A549 (cell line): Measurements from ENCODE around the gene KCNJ6. TPM values are rescaled to one million over a fixed set of nuclear protein-coding genes. Genes with fewer than 3 reads are reported as not detected.

ENCODE experiments used
- ATAC-seq, 2 experiments: fragments of 200-7000 bp in 1 of 2; fragments of >200 bp in 1 of 2; cut with Nextera tagmentation in 1 of 2; cut with Tn5 transposase in 1 of 2; 3 replicates each; pipeline versions ENCODE4 v1.8.0 to v1.9.1; 2018 to 2020; ENCODE audit warnings: mild to moderate bottlenecking in 1 of 2, moderate library complexity in 1 of 2
- CTCF ChIA-PET: fragments of 300-600 bp; sonication (Branson Sonifier 250); formaldehyde crosslinking; extraction: SDS; loops from one replicate; lab custom pipeline; 2021; ENCODE audit warnings: antibody characterized with exemption, inconsistent platforms; lab: Yijun Ruan, JAX
- POLR2A ChIA-PET: fragments of 350-600 bp; formaldehyde crosslinking; extraction: SDS; loops from one replicate; lab custom pipeline; 2021; ENCODE audit warnings: antibody characterized with exemption, inconsistent platforms; lab: Yijun Ruan, JAX
- DNase-seq, 2 experiments: peaks; one replicate each; pipeline versions ENCODE4 v3.0.0 to v3.0.0-alpha.2; 2011 to 2016; ENCODE audit warnings: low read depth in 1 of 2, low spot score in 1 of 2
- FAIRE-seq: peaks from 2 replicates; lab custom pipeline; 2011; peaks lifted over from hg19 to GRCh38; lab: Jason Lieb, UNC
- H3K27ac ChIP-seq, 2 experiments: fragments of >200 bp; sonication (Bioruptor Twin); formaldehyde crosslinking; 3 replicates each; pipeline ENCODE4 v1.5.1; 2016 to 2017
- H3K4me1 ChIP-seq: fragments of >200 bp; sonication (Bioruptor Twin); formaldehyde crosslinking; 3 replicates; pipeline ENCODE4 v1.6.1; 2016
- H3K4me2 ChIP-seq: fragments of >200 bp; sonication (Bioruptor Twin); formaldehyde crosslinking; 3 replicates; pipeline ENCODE4 v1.6.1; 2016
- H3K4me3 ChIP-seq: fragments of >200 bp; sonication (Bioruptor Twin); formaldehyde crosslinking; 3 replicates; pipeline ENCODE4 v1.5.1; 2016
- H3K9me3 ChIP-seq: fragments of >200 bp; sonication (Bioruptor Twin); formaldehyde crosslinking; 3 replicates; pipeline ENCODE4 v1.6.1; 2016
- CBX8 ChIP-seq: fragments of 200-600 bp; sonication (generic); IDR thresholded peaks from 2 replicates; pipeline ENCODE4 v1.6.1; 2016
- EHMT2 ChIP-seq: fragments of 200-600 bp; sonication (generic); IDR thresholded peaks from 2 replicates; pipeline ENCODE4 v1.6.1; 2016; ENCODE audit warnings: antibody characterized with exemption, low read depth, mild to moderate bottlenecking, moderate library complexity
- FOSL2 ChIP-seq, 2 experiments: fragments of 450-650 bp in 1 of 2; fragments of >200 bp in 1 of 2; sonication (Bioruptor Twin) in 1 of 2; formaldehyde crosslinking; IDR thresholded peaks; 2 replicates each; pipeline versions ENCODE4 v1.5.0 to v1.6.1; 2016 to 2020; ENCODE audit warnings: mild to moderate bottlenecking in 1 of 2, moderate library complexity in 1 of 2
- GATA3 ChIP-seq: IDR thresholded peaks from 2 replicates; pipeline ENCODE4 v1.6.1; 2012; ENCODE audit warnings: borderline replicate concordance
- HDAC2 ChIP-seq: fragments of 200-600 bp; sonication (generic); IDR thresholded peaks from 2 replicates; pipeline ENCODE4 v1.6.1; 2016
- HOXA7 ChIP-seq: fragments of 250-450 bp; sonication (Bioruptor Pico); IDR thresholded peaks from 2 replicates; pipeline ENCODE4 v1.5.0; 2020; ENCODE audit warnings: mild to moderate bottlenecking, moderate library complexity
- HOXB13 ChIP-seq: fragments of 250-450 bp; sonication (Bioruptor Pico); IDR thresholded peaks from 2 replicates; pipeline ENCODE4 v1.5.0; 2020; ENCODE audit warnings: low read depth, mild to moderate bottlenecking, moderate library complexity
- JUN ChIP-seq, 2 experiments: fragments of >200 bp; sonication (Bioruptor Twin); formaldehyde crosslinking; IDR thresholded peaks; 2 replicates in 1 of 2; 3 replicates in 1 of 2; pipeline ENCODE4 v1.6.1; 2016 to 2017
- JUNB ChIP-seq: fragments of >200 bp; sonication (Bioruptor Twin); formaldehyde crosslinking; IDR thresholded peaks from 2 replicates; pipeline ENCODE4 v1.6.1; 2016
- KDM5A ChIP-seq: fragments of 200-600 bp; sonication (generic); IDR thresholded peaks from 2 replicates; pipeline ENCODE4 v1.6.1; 2016; ENCODE audit warnings: antibody characterized with exemption, mild to moderate bottlenecking
- MYC ChIP-seq: IDR thresholded peaks from 2 replicates; pipeline ENCODE4 v1.6.1; 2012; ENCODE audit warnings: mild to moderate bottlenecking, inconsistent platforms, low read length, improper control_type of control experiment, borderline replicate concordance
- NPAS2 ChIP-seq: fragments of 250-450 bp; sonication (Bioruptor Pico); IDR thresholded peaks from 2 replicates; pipeline ENCODE4 v1.8.0; 2022; ENCODE audit warnings: mild to moderate bottlenecking, moderate library complexity, borderline replicate concordance
- NR3C1 ChIP-seq: fragments of >200 bp; sonication (Bioruptor Twin); formaldehyde crosslinking; IDR thresholded peaks from 3 replicates; pipeline ENCODE4 v1.6.1; 2017
- PHF8 ChIP-seq: fragments of 200-600 bp; sonication (generic); IDR thresholded peaks from 2 replicates; pipeline ENCODE4 v1.6.1; 2016; ENCODE audit warnings: low read depth, mild to moderate bottlenecking, antibody characterized with exemption, moderate library complexity, borderline replicate concordance
- POLR2AphosphoS2 ChIP-seq: conservative IDR thresholded peaks from 2 replicates; pipeline ENCODE4 v1.6.1; 2012; ENCODE audit warnings: low read length, improper control_type of control experiment, inconsistent platforms
- RARB ChIP-seq: fragments of 250-450 bp; sonication (Bioruptor Pico); IDR thresholded peaks from 2 replicates; pipeline ENCODE4 v1.8.0; 2021; ENCODE audit warnings: mild to moderate bottlenecking, moderate library complexity
- RFX5 ChIP-seq: fragments of 450-650 bp; IDR thresholded peaks from 2 replicates; pipeline ENCODE4 v1.7.1; 2014; ENCODE audit warnings: antibody characterized with exemption, mild to moderate bottlenecking, moderate library complexity
- SMC3 ChIP-seq: fragments of >200 bp; sonication (Bioruptor Twin); formaldehyde crosslinking; IDR thresholded peaks from 3 replicates; pipeline ENCODE4 v1.6.1; 2018; ENCODE audit warnings: inconsistent platforms
- SREBF2 ChIP-seq: fragments of 450-650 bp; IDR thresholded peaks from 2 replicates; pipeline ENCODE4 v1.6.1; 2014; ENCODE audit warnings: mild to moderate bottlenecking, moderate library complexity
- ZC3H11A ChIP-seq: fragments of 450-650 bp; IDR thresholded peaks from 2 replicates; pipeline ENCODE4 v1.6.1; 2014; ENCODE audit warnings: antibody characterized with exemption, mild to moderate bottlenecking
- ZSCAN20 ChIP-seq: fragments of 250-450 bp; sonication (Bioruptor Pico); IDR thresholded peaks from 2 replicates; pipeline ENCODE4 v1.8.0; 2022; ENCODE audit warnings: mild to moderate bottlenecking, moderate library complexity
- WGBS: methylation state at CpG from one replicate; pipeline ENCODE4 v1.1.6; 2017; ENCODE audit errors: missing lambda C conversion rate; 5-methylcytosine and 5-hydroxymethylcytosine counted together
- polyA plus RNA-seq, 4 experiments: library from polyadenylated mRNA; depleted of rRNA in 3 of 4; stranded (reverse); fragments of >200 nt; fragmentation: RNase III in 1 of 4; extraction: RNeasy Plus Mini Kit Qiagen cat#74134 plus additional on column Dnase treatment in 1 of 4; gene quantifications; 2 replicates in 3 of 4; 3 replicates in 1 of 4; pipeline ENCODE4 v1.2.3, GENCODE V29; 2011 to 2017
- TF ChIP-seq, protein P1 (sequence below): fragments of >200 bp; sonication (Bioruptor Twin); formaldehyde crosslinking; IDR thresholded peaks from 3 replicates; pipeline ENCODE4 v1.6.1; 2016
- TF ChIP-seq, protein P2 (sequence below): fragments of 450-650 bp; IDR thresholded peaks from 2 replicates; pipeline ENCODE4 v1.6.1; 2014; ENCODE audit warnings: antibody characterized with exemption
- TF ChIP-seq, protein P3 (sequence below): IDR thresholded peaks from 2 replicates; pipeline ENCODE4 v1.6.1; 2012
- TF ChIP-seq, protein P4 (sequence below): fragments of >200 bp; sonication (Bioruptor Twin); formaldehyde crosslinking; IDR thresholded peaks from 3 replicates; pipeline ENCODE4 v1.5.1; 2016
- TF ChIP-seq, protein P5 (sequence below): fragments of 250-450 bp; sonication (Bioruptor Pico); IDR thresholded peaks from 2 replicates; pipeline ENCODE4 v1.5.0; 2020; ENCODE audit warnings: low read depth, mild to moderate bottlenecking, moderate library complexity

KCNJ6 gene
- polyA plus RNA-seq, 2 of the 4 experiments (the other 2 are of a cell fraction), result 0.68 to 1.4 TPM

DNA sequence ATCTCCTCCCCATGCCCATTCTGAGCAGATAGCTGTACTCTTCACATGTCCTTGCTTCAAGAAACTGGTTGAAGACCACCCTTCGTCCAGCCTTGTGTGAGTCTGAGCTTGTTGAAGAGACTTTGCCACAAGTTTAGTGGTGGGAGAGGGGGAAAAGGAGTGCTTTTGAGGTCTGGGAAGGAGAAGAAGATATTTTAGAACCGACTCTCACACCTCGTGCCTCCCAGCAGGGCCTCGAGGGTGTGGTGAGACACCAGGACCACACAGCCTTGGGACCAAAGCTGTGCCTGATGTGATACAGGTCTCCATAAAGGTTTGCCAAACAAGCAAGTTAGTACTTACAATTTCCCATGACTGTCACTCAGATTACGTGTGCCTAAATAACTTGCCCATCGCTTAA lies 347.8 kb downstream of the KCNJ6 start:
- no peak for FAIRE-seq
- POLR2A ChIA-PET, result no interaction called here
- no peak for DNase-seq
- TF ChIP-seq, protein P1, sequence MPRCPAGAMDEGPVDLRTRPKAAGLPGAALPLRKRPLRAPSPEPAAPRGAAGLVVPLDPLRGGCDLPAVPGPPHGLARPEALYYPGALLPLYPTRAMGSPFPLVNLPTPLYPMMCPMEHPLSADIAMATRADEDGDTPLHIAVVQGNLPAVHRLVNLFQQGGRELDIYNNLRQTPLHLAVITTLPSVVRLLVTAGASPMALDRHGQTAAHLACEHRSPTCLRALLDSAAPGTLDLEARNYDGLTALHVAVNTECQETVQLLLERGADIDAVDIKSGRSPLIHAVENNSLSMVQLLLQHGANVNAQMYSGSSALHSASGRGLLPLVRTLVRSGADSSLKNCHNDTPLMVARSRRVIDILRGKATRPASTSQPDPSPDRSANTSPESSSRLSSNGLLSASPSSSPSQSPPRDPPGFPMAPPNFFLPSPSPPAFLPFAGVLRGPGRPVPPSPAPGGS, result no peak
- TF ChIP-seq, protein P2, sequence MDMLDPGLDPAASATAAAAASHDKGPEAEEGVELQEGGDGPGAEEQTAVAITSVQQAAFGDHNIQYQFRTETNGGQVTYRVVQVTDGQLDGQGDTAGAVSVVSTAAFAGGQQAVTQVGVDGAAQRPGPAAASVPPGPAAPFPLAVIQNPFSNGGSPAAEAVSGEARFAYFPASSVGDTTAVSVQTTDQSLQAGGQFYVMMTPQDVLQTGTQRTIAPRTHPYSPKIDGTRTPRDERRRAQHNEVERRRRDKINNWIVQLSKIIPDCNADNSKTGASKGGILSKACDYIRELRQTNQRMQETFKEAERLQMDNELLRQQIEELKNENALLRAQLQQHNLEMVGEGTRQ, result no peak
- no peak for TF ChIP-seq NPAS2
- TF ChIP-seq GATA3, result no peak
- no peak for TF ChIP-seq SREBF2
- TF ChIP-seq NR3C1, result no peak
- no peak for TF ChIP-seq MYC
- TF ChIP-seq HDAC2, result no peak
- TF ChIP-seq RFX5, result no peak
- no peak for TF ChIP-seq SMC3
- no peak for TF ChIP-seq EHMT2
- TF ChIP-seq POLR2AphosphoS2, result no peak
- TF ChIP-seq, protein P3, sequence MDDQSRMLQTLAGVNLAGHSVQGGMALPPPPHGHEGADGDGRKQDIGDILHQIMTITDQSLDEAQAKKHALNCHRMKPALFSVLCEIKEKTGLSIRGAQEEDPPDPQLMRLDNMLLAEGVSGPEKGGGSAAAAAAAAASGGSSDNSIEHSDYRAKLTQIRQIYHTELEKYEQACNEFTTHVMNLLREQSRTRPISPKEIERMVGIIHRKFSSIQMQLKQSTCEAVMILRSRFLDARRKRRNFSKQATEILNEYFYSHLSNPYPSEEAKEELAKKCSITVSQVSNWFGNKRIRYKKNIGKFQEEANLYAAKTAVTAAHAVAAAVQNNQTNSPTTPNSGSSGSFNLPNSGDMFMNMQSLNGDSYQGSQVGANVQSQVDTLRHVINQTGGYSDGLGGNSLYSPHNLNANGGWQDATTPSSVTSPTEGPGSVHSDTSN, result no peak
- no peak for TF ChIP-seq FOSL2 (IDR thresholded peaks at IDR 0.05)
- TF ChIP-seq FOSL2 (CRISPR knock-in tag; IDR thresholded peaks at IDR 0.05), result no peak
- no peak for TF ChIP-seq ZSCAN20 (CRISPR knock-in tag)
- TF ChIP-seq HOXA7, result no peak
- no peak for TF ChIP-seq JUNB
- TF ChIP-seq RARB (CRISPR knock-in tag), result no peak
- TF ChIP-seq, all 56 proteins: peak for 0
- Histone ChIP-seq H3K9me3 (no peaks in the 10 kb centered on the region), H3K4me3 (no peak overlapping the region), H3K4me1 (peaks cover 17% of the 10 kb centered on the region), H3K27ac (no peak overlapping the region), H3K4me2 (no peak overlapping the region)
- CTCF ChIA-PET, result interaction anchor here (0.7 kb wide), 1 partner anchor 1732 kb away, joined by 3 read pairs; no protein-coding TSS in a partner anchor
- WGBS, result 77% methylated on average over 6 of the region's 6 CpGs
- ATAC-seq, result no peak

DNA sequence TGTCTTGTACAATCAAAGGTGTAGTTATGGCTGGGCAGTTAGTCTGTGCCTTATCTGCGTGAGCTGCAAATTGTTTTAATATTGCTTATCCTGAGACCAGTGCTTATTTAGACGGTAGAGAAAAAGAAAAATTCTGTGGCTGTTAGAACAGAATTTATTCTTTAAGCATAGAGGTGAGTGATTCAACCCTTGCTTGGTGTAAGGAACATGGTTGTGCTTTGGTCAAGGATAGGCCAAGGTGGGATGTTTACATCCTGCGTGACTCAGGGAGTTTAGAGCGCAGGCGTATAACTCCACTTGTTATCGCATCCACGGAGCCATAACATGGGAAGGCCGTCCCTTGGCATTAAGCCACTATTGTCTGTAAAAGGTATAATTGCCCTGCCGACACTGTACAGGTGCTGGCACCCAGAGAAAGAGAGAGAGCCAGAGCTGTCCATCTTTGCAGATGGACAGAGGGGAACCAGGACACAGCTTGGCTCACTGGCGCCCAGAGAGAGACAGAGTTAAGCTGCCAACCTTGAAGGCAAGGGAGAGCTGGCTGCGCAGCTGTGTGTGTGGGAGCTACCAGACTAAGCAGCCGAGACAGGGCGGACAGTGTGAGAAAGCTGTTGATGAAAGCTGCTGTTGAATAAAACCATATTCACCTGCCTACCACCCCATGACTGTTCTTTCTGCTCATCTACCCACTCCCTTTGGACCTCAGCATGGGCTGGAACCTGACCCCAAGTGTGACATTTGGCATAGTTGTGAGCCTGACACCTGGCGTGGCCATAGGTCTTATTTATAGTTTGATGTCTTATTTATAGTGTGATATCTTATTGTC lies 349.3 kb downstream of the KCNJ6 start:
- POLR2A ChIA-PET, result no interaction called here
- Histone ChIP-seq H3K4me2 (no peak overlapping the region), H3K4me1 (peaks cover 21% of the 10 kb centered on the region), H3K9me3 (no peaks in the 10 kb centered on the region), H3K27ac (peak overlapping the region in 1 of 2 experiments; percentile 36; a peak in 3 of 6 replicates), H3K4me3 (no peak overlapping the region)
- no peak for TF ChIP-seq HOXB13
- TF ChIP-seq, protein P4, sequence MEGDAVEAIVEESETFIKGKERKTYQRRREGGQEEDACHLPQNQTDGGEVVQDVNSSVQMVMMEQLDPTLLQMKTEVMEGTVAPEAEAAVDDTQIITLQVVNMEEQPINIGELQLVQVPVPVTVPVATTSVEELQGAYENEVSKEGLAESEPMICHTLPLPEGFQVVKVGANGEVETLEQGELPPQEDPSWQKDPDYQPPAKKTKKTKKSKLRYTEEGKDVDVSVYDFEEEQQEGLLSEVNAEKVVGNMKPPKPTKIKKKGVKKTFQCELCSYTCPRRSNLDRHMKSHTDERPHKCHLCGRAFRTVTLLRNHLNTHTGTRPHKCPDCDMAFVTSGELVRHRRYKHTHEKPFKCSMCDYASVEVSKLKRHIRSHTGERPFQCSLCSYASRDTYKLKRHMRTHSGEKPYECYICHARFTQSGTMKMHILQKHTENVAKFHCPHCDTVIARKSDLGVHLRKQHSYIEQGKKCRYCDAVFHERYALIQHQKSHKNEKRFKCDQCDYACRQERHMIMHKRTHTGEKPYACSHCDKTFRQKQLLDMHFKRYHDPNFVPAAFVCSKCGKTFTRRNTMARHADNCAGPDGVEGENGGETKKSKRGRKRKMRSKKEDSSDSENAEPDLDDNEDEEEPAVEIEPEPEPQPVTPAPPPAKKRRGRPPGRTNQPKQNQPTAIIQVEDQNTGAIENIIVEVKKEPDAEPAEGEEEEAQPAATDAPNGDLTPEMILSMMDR, result no peak
- TF ChIP-seq CBX8, result no peak
- TF ChIP-seq FOSL2 (IDR thresholded peaks at IDR 0.05), result no peak
- no peak for TF ChIP-seq FOSL2 (CRISPR knock-in tag; IDR thresholded peaks at IDR 0.05)
- no peak for TF ChIP-seq RARB (CRISPR knock-in tag)
- TF ChIP-seq, protein P5, sequence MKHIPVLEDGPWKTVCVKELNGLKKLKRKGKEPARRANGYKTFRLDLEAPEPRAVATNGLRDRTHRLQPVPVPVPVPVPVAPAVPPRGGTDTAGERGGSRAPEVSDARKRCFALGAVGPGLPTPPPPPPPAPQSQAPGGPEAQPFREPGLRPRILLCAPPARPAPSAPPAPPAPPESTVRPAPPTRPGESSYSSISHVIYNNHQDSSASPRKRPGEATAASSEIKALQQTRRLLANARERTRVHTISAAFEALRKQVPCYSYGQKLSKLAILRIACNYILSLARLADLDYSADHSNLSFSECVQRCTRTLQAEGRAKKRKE (CRISPR knock-in tag), result no peak
- no peak for TF ChIP-seq HOXA7
- TF ChIP-seq JUN (IDR thresholded peaks at IDR 0.05), result no peak
- TF ChIP-seq ZC3H11A, result no peak
- TF ChIP-seq, protein P2, result no peak
- no peak for TF ChIP-seq NR3C1
- no peak for TF ChIP-seq PHF8
- TF ChIP-seq KDM5A, result no peak
- no peak for FAIRE-seq
- CTCF ChIA-PET, result interaction anchor here (0.6 to 0.7 kb wide), 2 partner anchors 10 to 401 kb away, joined by 3 read pairs; no protein-coding TSS in a partner anchor
- no peak for ATAC-seq
- 95% methylated on average over 14 of the region's 14 CpGs for WGBS
- no peak for DNase-seq
